HL-60 (cell line): ENCODE data around the gene OSBPL3.

ENCODE experiments used
- DNase-seq, 2 experiments: peaks; one replicate each; pipeline ENCODE4 v3.0.0-alpha.2; 2010 to 2020; ENCODE audit warnings: low read depth in 1 of 2, low spot score in 1 of 2
- H3K27ac ChIP-seq: fragments of 250-450 bp; sonication (Bioruptor Pico); replicated peaks from 2 replicates; pipeline ENCODE4 v1.5.1; 2020; ENCODE audit warnings: mild to moderate bottlenecking, moderate library complexity
- H3K27me3 ChIP-seq: fragments of 250-450 bp; sonication (Bioruptor Pico); 2 replicates; pipeline ENCODE4 v1.5.1; 2021; ENCODE audit warnings: mild to moderate bottlenecking, moderate library complexity; ENCODE audit not compliant: insufficient read depth, poor library complexity, severe bottlenecking
- H3K4me3 ChIP-seq: replicated peaks from 2 replicates; pipeline ENCODE4 v1.5.1; 2011; ENCODE audit warnings: mild to moderate bottlenecking, control low read depth, low read length; ENCODE audit not compliant: insufficient read depth
- CTCF ChIP-seq: IDR thresholded peaks from one replicate; pipeline ENCODE4 v1.5.1; 2011; ENCODE audit warnings: low read length, control low read depth, inconsistent platforms; ENCODE audit not compliant: insufficient read depth
- GABPA ChIP-seq: IDR thresholded peaks from 2 replicates; pipeline ENCODE4 v1.6.1; 2012; ENCODE audit warnings: low read depth
- POLR2AphosphoS5 ChIP-seq: IDR thresholded peaks from 2 replicates; pipeline ENCODE4 v1.6.1; 2012; ENCODE audit warnings: low read depth
- REST ChIP-seq: IDR thresholded peaks from 2 replicates; pipeline ENCODE4 v1.6.1; 2012; ENCODE audit warnings: low read depth; ENCODE audit not compliant: insufficient replicate concordance
- SPI1 ChIP-seq: IDR thresholded peaks from 2 replicates; pipeline ENCODE4 v1.6.1; 2012; ENCODE audit warnings: low read depth, mild to moderate bottlenecking, borderline replicate concordance
- long read RNA-seq: library from polyadenylated mRNA; unstranded; transcript quantifications from one replicate; pipeline ENCODE4 v2.0.0, GENCODE V29; 2020

Gene OSBPL3
- long read RNA-seq, full-length matches to known transcripts: 7 of 50 reads
- long read RNA-seq, partial matches to known transcripts: 6 of 50 reads
- long read RNA-seq, other reads (novel, unspliced or antisense): 37 of 50 reads

GRCh38 chr7:24979863-24980533 lies at the start of gene OSBPL3:
TSS of gene OSBPL3 (minus strand) at chr7:24980178. CDS start at chr7:24892472, 87,706 bp downstream.
- peak within 1 kb of the TSS; percentile 80 for H3K4me3 ChIP-seq
- peak; percentile 88 to 93 for DNase-seq
- H3K27me3 ChIP-seq: peaks cover 15% of the 10 kb centered on the region
- TF ChIP-seq POLR2AphosphoS5 (peak; percentile 56), REST (no peak)
- peak within 1 kb of the TSS; percentile 61 for H3K27ac ChIP-seq

- Histone ChIP-seq H3K27ac (no peak overlapping the region), H3K27me3 (no peaks in the 10 kb centered on the region), H3K4me3 (no peak overlapping the region)
- TF ChIP-seq REST (no peak), CTCF (no peak), SPI1 (no peak), POLR2AphosphoS5 (no peak), GABPA (no peak)
- DNase-seq: no peak
Observed at GRCh38 chr7:25029075-25029474, 49.1 kb upstream of the OSBPL3 start.

- no peak for DNase-seq
- TF ChIP-seq GABPA: no peak
- TF ChIP-seq REST: no peak
- no peak for TF ChIP-seq SPI1
- TF ChIP-seq POLR2AphosphoS5: no peak
- no peak for TF ChIP-seq CTCF
- H3K27ac ChIP-seq: no peak overlapping the region
- no peaks in the 10 kb centered on the region for H3K27me3 ChIP-seq
- H3K4me3 ChIP-seq: no peak overlapping the region
Observed at GRCh38 chr7:25028370-25029021, 48.5 kb upstream of the OSBPL3 start.
